ENCODE data around the gene KCNMA1. TPM values are rescaled to one million over a fixed set of nuclear protein-coding genes. Genes with fewer than 3 reads are reported as not detected.

Gene KCNMA1
- total RNA-seq, 1 donor from 2014 or later = 41.3 TPM

DNA sequence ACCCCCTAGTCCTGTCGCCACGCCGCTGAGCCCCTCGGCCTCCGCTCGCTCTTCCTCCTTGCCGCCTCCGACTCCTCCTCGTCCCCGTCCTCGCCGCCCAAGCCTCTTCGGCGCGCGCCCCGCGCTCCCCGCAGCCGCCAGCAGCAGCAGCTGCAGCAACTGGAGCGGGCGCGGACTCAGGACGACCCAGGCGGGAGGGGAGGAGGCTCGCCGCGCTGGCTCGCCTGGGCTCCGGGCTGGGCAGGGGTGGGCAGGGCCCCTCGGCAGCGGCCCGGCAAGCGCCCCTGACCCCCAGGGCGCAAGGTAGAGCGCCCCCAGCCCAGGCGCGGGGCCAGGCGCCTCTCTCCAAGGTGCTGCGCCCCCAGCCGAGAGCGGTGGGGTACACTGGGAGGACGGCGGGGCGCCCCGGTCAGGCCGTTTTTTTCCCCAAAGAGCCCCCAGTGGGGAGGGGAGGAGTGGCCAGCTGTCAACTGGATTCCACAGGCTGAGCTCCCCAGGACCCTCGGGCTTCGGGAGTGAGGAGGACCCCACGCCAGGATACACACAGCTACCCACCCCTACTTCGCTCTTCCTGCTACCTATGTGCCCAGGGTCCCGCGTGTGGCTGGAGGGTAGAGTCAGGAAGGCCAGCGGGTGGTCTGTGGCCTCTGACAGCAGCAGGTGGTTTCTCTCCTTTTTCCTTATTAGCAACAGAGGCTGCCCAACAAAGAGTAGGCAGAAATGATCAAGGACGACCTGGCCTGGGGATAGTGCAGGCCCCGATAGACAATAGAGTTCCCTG is 903 bp upstream of the KCNMA1 start:
- Histone ChIP-seq H3K36me3 (no peaks in the 10 kb centered on the region), H3K4me1 (peaks cover 4% of the 10 kb centered on the region), H3K4me3 (peak overlapping the region; percentile 41), H3K27me3 (ENCODE audit: low read depth) (peaks cover 38% of the 10 kb centered on the region), H3K27ac (no peak overlapping the region), H3K9me3 (no peaks in the 10 kb centered on the region)
- ATAC-seq (peak in 1 of 2 donors; percentile 39), DNase-seq (peak; percentile 58)
- TF ChIP-seq, protein P1, sequence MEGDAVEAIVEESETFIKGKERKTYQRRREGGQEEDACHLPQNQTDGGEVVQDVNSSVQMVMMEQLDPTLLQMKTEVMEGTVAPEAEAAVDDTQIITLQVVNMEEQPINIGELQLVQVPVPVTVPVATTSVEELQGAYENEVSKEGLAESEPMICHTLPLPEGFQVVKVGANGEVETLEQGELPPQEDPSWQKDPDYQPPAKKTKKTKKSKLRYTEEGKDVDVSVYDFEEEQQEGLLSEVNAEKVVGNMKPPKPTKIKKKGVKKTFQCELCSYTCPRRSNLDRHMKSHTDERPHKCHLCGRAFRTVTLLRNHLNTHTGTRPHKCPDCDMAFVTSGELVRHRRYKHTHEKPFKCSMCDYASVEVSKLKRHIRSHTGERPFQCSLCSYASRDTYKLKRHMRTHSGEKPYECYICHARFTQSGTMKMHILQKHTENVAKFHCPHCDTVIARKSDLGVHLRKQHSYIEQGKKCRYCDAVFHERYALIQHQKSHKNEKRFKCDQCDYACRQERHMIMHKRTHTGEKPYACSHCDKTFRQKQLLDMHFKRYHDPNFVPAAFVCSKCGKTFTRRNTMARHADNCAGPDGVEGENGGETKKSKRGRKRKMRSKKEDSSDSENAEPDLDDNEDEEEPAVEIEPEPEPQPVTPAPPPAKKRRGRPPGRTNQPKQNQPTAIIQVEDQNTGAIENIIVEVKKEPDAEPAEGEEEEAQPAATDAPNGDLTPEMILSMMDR (IDR thresholded peaks at IDR 0.05) = no peak
- intact Hi-C loops (cut with DNase I) = loop anchor here (10.0 kb wide), 1 partner anchor 144 kb away; no protein-coding TSS in a partner anchor

DNA sequence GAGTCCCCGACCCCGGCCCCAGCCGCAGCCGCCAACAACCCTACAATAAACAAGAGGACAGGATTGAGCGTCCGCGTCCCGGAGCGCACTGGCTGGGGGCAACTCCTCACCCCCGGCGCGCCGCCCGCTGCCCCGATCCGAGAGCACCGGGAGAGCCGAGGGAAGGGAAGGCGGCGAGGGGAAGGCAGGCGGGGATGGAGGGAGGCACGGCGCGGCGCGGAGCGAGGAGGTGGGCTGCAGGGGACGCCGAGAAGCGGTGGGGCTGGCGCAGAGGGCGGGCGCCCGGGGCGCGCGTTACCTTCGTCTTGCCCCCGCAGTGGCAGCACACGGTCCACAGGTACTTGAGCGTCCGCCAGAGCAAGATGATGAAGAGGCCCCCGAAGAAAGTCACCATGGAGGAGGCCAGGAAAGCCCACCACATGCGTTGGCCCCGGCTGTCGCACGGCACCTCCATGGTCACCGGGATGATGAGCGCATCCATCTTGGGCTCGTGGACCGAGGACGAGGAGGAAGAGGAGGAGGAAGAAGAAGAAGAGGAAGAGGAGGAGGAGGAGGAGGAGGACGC is 559 bp downstream of the KCNMA1 start:
- Histone ChIP-seq H3K4me3 (peak overlapping the region; percentile 53), H3K9me3 (no peaks in the 10 kb centered on the region), H3K36me3 (no peaks in the 10 kb centered on the region), H3K4me1 (peaks cover 4% of the 10 kb centered on the region), H3K27me3 (ENCODE audit: low read depth) (peaks cover 38% of the 10 kb centered on the region), H3K27ac (no peak overlapping the region)
- intact Hi-C loops (cut with DNase I) = loop anchor here (10.0 kb wide), 1 partner anchor 142 kb away; no protein-coding TSS in a partner anchor
- peak; percentile 48 for DNase-seq
- TF ChIP-seq, protein P1 (IDR thresholded peaks at IDR 0.05) = no peak
- peak in 1 of 2 donors; percentile 22 for ATAC-seq

GRCh38 chr10:77636282-77636966 is 1.2 kb downstream of the KCNMA1 start:
- DNase-seq (no peak), ATAC-seq (no peak)
- Histone ChIP-seq H3K9me3 (no peaks in the 10 kb centered on the region), H3K27me3 (ENCODE audit: low read depth) (peaks cover 38% of the 10 kb centered on the region), H3K4me1 (peaks cover 4% of the 10 kb centered on the region), H3K27ac (no peak overlapping the region), H3K36me3 (no peaks in the 10 kb centered on the region), H3K4me3 (peak overlapping the region; percentile 53)
- TF ChIP-seq, protein P1 (IDR thresholded peaks at IDR 0.05) = no peak
- intact Hi-C loops (cut with DNase I) = loop anchor here (10.0 kb wide), 1 partner anchor 142 kb away; no protein-coding TSS in a partner anchor

DNA sequence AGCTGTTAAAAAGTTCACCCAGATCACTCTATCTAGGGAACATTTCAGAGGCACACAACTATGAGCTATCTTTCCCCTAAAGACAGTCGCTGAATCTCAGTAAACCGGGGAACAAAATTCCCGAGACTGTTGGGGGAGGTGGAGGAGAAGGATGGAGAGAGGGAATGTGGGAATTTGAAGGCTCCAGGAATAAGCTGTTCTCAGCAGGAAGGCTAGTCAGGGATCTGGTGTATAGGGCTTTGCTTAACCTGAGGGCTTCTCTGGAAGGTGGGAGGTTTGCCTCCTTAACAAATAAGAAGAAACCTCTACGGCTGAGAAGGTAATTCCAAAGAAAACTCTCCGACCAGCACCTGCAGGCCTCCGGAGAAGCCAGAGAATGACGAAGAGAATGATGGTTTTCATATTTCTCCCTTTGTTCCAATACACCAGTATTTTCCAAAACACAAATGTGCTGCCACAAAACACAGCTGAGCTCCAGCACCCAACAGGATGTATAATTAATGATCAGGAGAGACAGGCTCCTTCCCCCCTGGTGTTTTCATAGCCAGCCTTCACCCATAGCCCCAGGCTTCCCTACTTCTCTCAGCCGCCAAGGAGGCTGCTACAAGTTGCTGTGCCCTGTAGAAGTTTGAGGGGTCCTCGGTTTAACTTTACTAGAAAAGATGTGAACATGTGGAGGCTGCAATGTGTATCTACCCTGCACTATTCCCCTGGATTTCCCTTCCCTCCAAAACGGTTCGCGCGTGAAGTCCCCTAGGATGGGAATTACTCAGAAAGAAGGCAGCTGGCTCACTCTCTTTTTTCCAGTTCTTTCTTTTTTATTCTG is 2.0 kb downstream of the KCNMA1 start:
- Histone ChIP-seq H3K27me3 (ENCODE audit: low read depth) (peaks cover 38% of the 10 kb centered on the region), H3K36me3 (no peaks in the 10 kb centered on the region), H3K9me3 (no peaks in the 10 kb centered on the region), H3K27ac (no peak overlapping the region), H3K4me3 (peak overlapping the region; percentile 53), H3K4me1 (peaks cover 4% of the 10 kb centered on the region)
- DNase-seq (no peak), ATAC-seq (no peak)
- TF ChIP-seq, protein P1 (IDR thresholded peaks at IDR 0.05) = no peak
- intact Hi-C loops (cut with DNase I) = loop anchor here (10.0 kb wide), 1 partner anchor 141 kb away; no protein-coding TSS in a partner anchor

DNA sequence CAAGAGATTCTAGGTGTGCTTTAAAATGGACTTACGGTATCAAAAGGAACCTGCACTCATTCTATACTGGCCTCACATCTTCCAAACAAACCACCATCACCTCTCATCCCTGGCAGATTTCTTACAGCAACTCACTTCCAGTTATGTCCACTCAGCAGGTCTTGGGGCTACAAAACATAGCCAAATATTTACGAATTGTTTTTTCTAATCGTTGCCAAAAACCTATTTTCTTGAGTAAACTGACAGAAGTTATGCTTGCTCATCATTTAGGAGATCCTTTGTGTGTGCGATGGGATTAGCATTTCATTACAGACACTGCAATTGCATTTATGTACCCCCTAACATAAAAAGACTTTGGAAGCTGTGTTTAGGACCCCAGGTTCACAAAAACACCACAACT is 2.7 kb downstream of the KCNMA1 start:
- Histone ChIP-seq H3K4me3 (no peak overlapping the region), H3K27me3 (ENCODE audit: low read depth) (peaks cover 38% of the 10 kb centered on the region), H3K36me3 (no peaks in the 10 kb centered on the region), H3K27ac (no peak overlapping the region), H3K4me1 (peaks cover 4% of the 10 kb centered on the region), H3K9me3 (no peaks in the 10 kb centered on the region)
- TF ChIP-seq, protein P1 (IDR thresholded peaks at IDR 0.05) = no peak
- intact Hi-C loops (cut with DNase I) = loop anchor here (10.0 kb wide), 1 partner anchor 140 kb away; no protein-coding TSS in a partner anchor
- DNase-seq = no peak
- ATAC-seq = no peak
